GM12864 (cell line): ENCODE measurements around the gene SUN5.

Source experiments
- DNase-seq: peaks from one replicate; pipeline ENCODE4 v3.0.0-alpha.2; 2011; ENCODE audit warnings: low read depth
- H3K4me3 ChIP-seq: 2 replicates; pipeline ENCODE4 v1.5.1; 2011; ENCODE audit warnings: mild to moderate bottlenecking, low read depth, low read length, control low read depth
- TF ChIP-seq, protein P1 (sequence below): IDR thresholded peaks from 2 replicates; pipeline ENCODE4 v1.5.1; 2011; ENCODE audit warnings: low read depth, mild to moderate bottlenecking, moderate library complexity, low read length, control low read depth, inconsistent platforms; ENCODE audit errors: missing control alignments

The SUN5 gene

DNA sequence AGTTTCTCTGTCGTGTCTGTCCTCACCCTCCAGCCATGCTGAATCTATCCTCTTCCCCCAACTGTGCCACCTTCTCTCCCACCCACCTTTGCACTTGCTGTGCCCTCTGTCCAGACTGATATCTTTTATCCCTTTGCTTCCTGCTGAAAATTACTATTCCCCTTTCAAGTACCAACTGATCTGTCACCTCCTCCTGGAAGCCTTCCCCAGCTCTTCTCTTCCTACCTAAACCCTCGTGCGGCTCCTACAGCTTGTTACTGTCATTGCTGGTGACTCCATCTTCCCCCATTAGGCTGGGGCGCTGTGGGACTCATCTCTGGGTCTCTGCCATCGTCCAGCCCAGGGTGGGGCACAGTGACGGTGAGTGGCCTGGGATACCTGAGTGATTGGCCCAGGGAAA, 28.3 kb upstream of the SUN5 start:
- TF ChIP-seq, protein P1, sequence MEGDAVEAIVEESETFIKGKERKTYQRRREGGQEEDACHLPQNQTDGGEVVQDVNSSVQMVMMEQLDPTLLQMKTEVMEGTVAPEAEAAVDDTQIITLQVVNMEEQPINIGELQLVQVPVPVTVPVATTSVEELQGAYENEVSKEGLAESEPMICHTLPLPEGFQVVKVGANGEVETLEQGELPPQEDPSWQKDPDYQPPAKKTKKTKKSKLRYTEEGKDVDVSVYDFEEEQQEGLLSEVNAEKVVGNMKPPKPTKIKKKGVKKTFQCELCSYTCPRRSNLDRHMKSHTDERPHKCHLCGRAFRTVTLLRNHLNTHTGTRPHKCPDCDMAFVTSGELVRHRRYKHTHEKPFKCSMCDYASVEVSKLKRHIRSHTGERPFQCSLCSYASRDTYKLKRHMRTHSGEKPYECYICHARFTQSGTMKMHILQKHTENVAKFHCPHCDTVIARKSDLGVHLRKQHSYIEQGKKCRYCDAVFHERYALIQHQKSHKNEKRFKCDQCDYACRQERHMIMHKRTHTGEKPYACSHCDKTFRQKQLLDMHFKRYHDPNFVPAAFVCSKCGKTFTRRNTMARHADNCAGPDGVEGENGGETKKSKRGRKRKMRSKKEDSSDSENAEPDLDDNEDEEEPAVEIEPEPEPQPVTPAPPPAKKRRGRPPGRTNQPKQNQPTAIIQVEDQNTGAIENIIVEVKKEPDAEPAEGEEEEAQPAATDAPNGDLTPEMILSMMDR, result no peak

DNA sequence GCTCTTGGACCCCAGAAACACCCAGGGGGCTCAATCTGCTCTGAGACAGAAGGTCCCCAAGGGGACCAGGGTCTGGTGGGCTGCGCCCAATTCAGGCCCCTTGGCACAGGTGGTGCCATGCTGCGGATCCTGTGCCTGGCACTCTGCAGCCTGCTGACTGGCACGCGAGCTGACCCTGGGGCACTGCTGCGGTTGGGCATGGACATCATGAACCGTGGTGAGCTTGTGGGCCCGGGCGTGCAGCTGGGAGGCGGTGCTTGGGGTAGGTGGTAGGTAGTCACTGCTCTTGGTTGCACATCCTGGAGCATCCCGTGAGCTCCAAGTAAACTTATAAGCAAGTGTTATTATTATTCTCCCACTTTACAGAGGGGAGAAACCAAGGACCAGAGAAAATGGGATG, 27.3 kb upstream of the SUN5 start, which contains the start of gene BPIFB6:
Gene BPIFB6, plus strand, starts transcription at position 118 of the 400 bp plus-strand sequence. Its CDS starts 0 bp downstream, at position 118.
- H3K4me3 ChIP-seq, result no peak within 1 kb of the TSS
- TF ChIP-seq, protein P1, result no peak
- no peak for DNase-seq

More for the DNA sequence above, 28.3 kb upstream of the SUN5 start:
- no peak overlapping the region for H3K4me3 ChIP-seq
- DNase-seq, result no peak

DNA sequence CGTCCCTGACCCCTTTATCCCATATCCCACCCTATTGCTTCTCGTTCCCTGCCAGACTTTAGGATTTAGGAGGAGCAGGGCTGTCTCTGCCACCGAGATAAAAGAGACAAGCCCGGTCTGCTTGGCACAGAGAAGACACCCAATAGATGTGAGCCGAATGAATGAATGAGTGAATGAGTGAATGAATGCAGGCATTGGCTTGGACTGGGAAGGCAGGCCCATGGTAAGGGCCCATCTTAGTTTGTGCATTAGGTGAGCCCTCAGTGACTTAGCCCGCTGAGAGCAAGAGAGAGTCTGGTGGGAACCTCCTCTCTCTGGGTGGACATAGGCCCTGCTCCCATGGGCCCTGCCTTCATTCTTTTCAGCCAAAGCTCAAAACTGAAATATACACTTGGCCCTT, 26.3 kb upstream of the SUN5 start:
- TF ChIP-seq, protein P1, result no peak
- no peak for DNase-seq
- H3K4me3 ChIP-seq, result no peak overlapping the region

DNA sequence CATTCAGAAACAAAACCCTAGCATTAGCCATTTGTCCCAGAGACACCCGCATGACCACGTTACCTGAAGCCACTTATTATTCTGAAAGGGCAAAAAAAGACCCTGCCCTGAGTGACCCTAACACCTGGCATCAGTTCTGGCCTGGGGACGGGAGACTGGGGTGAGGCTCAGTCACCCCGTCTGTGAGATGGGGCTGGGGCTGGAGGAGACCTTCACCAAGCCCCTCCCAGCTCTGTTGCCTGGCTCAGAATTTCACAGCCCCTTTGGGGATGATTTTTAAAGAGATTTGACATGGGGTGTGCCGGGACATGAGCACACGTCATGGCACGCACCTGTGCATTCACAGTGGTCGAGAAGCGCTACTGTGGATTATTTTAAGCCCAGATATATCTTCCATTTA, 25.8 kb upstream of the SUN5 start:
- no peak for DNase-seq
- TF ChIP-seq, protein P1, result no peak
- H3K4me3 ChIP-seq, result no peak overlapping the region

DNA sequence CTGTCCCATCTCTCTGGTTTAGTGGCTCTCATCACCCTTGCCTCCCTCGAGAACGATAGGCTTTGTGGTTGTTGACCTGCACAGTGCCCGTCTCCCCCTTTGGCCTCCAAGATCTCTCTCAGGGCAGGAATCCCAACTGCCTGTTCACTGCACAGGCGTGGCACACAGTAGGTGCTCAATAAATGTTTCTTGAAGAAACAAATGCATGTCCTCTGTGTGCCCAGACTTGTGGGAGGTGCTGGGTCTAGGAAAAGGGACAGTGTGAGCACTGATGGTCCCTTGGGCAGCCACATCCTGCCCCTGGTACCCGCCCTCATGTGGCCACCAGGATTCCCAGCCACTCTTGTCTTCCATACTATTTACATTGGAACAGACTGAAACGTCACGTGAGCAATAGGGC, 24.6 kb upstream of the SUN5 start:
- no peak for DNase-seq
- TF ChIP-seq, protein P1, result no peak
- H3K4me3 ChIP-seq, result no peak overlapping the region

DNA sequence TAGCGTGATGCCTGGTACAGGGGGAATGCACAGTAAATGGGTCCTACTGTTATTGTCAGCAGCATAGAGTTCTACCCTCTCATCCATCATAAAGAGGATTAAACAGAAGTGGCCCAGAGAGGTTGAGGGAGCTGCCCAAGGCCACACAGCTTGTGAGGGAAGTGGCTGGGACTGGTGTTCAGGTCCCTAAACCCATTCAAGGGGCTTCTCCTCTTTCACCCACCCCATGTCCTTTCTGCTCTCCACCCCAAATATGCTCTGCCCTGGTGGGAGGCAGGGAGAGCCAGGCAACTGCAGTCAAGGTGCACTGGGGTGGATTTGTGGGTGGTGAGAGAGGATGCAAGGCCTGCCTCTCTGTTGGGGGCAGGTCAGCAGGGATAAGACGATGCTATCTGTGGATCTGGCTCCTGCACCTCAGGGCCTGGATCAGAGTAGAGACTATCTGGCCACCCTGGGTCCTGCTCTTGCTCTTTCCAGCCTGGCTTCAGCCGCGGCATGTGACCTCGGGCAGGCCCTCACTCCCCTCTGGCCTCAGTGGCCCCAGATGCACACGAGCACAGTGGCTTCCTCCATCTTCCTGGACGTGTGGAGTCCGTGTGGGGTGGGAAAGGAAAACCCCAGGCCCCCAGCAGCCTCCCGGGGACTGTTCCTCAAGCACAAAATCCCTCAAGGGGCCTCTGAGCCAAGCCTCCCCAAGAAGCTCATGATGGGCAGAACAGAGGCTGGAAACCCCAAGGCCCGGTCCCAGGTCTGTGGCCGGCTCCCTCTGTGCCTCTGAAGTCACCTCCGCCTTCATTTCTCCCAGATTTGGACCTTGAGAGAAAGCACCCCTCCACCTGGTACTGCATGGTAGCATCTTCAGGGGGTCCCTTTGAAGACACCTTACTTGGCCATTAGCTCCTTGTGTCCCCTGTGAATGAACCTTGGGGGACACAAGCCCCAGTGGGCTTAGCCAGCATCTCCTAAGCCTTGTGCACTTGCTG, 23.8 kb upstream of the SUN5 start:
- TF ChIP-seq, protein P1, result no peak
- DNase-seq, result no peak
- H3K4me3 ChIP-seq, result no peak overlapping the region
